Testis (tissue), 2 donors: Measurements from ENCODE around the gene SCARF1.

Source experiments
- POLR2A ChIP-seq: fragments of 450-650 bp; IDR thresholded peaks from one replicate; pipeline ENCODE4 v1.6.1; 2017; ENCODE audit warnings: antibody characterized with exemption, mild to moderate bottlenecking, moderate library complexity
- TF ChIP-seq, protein P1 (sequence below), 3 experiments: fragments of 450-650 bp in 2 of 3; fragments of 200-600 bp in 1 of 3; sonication (generic) in 1 of 3; IDR thresholded peaks; one replicate each; pipeline ENCODE4 v1.5.1; 2016 to 2019; ENCODE audit warnings: antibody characterized with exemption in 3 of 3, mild to moderate bottlenecking in 2 of 3, moderate library complexity in 1 of 3

- TF ChIP-seq, protein P1, sequence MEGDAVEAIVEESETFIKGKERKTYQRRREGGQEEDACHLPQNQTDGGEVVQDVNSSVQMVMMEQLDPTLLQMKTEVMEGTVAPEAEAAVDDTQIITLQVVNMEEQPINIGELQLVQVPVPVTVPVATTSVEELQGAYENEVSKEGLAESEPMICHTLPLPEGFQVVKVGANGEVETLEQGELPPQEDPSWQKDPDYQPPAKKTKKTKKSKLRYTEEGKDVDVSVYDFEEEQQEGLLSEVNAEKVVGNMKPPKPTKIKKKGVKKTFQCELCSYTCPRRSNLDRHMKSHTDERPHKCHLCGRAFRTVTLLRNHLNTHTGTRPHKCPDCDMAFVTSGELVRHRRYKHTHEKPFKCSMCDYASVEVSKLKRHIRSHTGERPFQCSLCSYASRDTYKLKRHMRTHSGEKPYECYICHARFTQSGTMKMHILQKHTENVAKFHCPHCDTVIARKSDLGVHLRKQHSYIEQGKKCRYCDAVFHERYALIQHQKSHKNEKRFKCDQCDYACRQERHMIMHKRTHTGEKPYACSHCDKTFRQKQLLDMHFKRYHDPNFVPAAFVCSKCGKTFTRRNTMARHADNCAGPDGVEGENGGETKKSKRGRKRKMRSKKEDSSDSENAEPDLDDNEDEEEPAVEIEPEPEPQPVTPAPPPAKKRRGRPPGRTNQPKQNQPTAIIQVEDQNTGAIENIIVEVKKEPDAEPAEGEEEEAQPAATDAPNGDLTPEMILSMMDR (IDR thresholded peaks at IDR 0.05), result no peak
- no peak for TF ChIP-seq POLR2A
These were observed 18.1 kb downstream of the SCARF1 start for GRCh38 chr17:1627182-1627981.
